Pulmonary artery endothelial cell (primary cell): ENCODE measurements around the gene SNX25. TPM values are rescaled to one million over a fixed set of nuclear protein-coding genes. Genes with fewer than 3 reads are reported as not detected.

ENCODE experiments used
- DNase-seq: peaks from one replicate; pipeline ENCODE4 v3.0.0-alpha.2; 2011; ENCODE audit warnings: low read depth, low spot score
- total RNA-seq: library from RNA; depleted of rRNA; stranded (reverse); fragments of >200 nt; gene quantifications from 2 replicates; pipeline ENCODE4 v1.2.3, GENCODE V29; 2014

Gene SNX25
- total RNA-seq, 1 donor from 2014 or later, result 23.5 TPM

- DNase-seq, result no peak
Observed at GRCh38 chr4:185374027-185374426, 164.6 kb downstream of the SNX25 start.

GRCh38 chr4:185374573-185374972 is 165.2 kb downstream of the SNX25 start:
- DNase-seq, result no peak

- DNase-seq, result no peak
Observed at GRCh38 chr4:185378264-185378663, 168.9 kb downstream of the SNX25 start.

GRCh38 chr4:185379326-185380295 is 170.2 kb downstream of the SNX25 start:
- no peak for DNase-seq

- no peak for DNase-seq
Observed at GRCh38 chr4:185380320-185380719, 170.9 kb downstream of the SNX25 start.

GRCh38 chr4:185381288-185382196 is 172.1 kb downstream of the SNX25 start:
- no peak for DNase-seq

GRCh38 chr4:185382754-185383153 is 173.4 kb downstream of the SNX25 start:
- DNase-seq, result no peak

GRCh38 chr4:185383451-185383850 is 174.1 kb downstream of the SNX25 start:
- no peak for DNase-seq

- no peak for DNase-seq
Observed at GRCh38 chr4:185384061-185384460, 174.7 kb downstream of the SNX25 start.

- peak; percentile 63 for DNase-seq
Observed at GRCh38 chr4:185384930-185385331, 175.5 kb downstream of the SNX25 start.

- DNase-seq, result no peak
Observed at GRCh38 chr4:185387957-185388356, 178.6 kb downstream of the SNX25 start.

- DNase-seq, result no peak
Observed at GRCh38 chr4:185390941-185391340, 181.5 kb downstream of the SNX25 start.

GRCh38 chr4:185392156-185392555 is 182.8 kb downstream of the SNX25 start:
- DNase-seq, result no peak

GRCh38 chr4:185394568-185395237 is 185.3 kb downstream of the SNX25 start:
- no peak for DNase-seq

- no peak for DNase-seq
Observed at GRCh38 chr4:185395238-185395955, 186.0 kb downstream of the SNX25 start, which contains the start of gene LRP2BP. Gene LRP2BP, minus strand, starts transcription at chr4:185395924. Its CDS starts 17,738 bp downstream, at chr4:185378186.

GRCh38 chr4:185395956-185396723 is 186.7 kb downstream of the SNX25 start:
- peak; percentile 88 for DNase-seq

GRCh38 chr4:185396724-185397385 is 187.5 kb downstream of the SNX25 start, which contains the start of gene ANKRD37:
Gene ANKRD37, plus strand, starts transcription at chr4:185396841. Its CDS starts 83 bp downstream, at chr4:185396924.
- DNase-seq, result peak; percentile 15

- DNase-seq, result no peak
Observed at GRCh38 chr4:185398618-185399017, 189.2 kb downstream of the SNX25 start.

GRCh38 chr4:185399466-185399865 is 190.1 kb downstream of the SNX25 start:
- peak; percentile 63 for DNase-seq
